Measurements from ENCODE around the gene PPARA.

GRCh38 chr22:46110215-46110614, 40.1 kb upstream of the PPARA start:
- TF ChIP-seq, protein P1, sequence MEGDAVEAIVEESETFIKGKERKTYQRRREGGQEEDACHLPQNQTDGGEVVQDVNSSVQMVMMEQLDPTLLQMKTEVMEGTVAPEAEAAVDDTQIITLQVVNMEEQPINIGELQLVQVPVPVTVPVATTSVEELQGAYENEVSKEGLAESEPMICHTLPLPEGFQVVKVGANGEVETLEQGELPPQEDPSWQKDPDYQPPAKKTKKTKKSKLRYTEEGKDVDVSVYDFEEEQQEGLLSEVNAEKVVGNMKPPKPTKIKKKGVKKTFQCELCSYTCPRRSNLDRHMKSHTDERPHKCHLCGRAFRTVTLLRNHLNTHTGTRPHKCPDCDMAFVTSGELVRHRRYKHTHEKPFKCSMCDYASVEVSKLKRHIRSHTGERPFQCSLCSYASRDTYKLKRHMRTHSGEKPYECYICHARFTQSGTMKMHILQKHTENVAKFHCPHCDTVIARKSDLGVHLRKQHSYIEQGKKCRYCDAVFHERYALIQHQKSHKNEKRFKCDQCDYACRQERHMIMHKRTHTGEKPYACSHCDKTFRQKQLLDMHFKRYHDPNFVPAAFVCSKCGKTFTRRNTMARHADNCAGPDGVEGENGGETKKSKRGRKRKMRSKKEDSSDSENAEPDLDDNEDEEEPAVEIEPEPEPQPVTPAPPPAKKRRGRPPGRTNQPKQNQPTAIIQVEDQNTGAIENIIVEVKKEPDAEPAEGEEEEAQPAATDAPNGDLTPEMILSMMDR (IDR thresholded peaks at IDR 0.05), result no peak
- no peak for TF ChIP-seq GATA2 (CRISPR knock-in tag; IDR thresholded peaks at IDR 0.05)
- TF ChIP-seq, protein P2, sequence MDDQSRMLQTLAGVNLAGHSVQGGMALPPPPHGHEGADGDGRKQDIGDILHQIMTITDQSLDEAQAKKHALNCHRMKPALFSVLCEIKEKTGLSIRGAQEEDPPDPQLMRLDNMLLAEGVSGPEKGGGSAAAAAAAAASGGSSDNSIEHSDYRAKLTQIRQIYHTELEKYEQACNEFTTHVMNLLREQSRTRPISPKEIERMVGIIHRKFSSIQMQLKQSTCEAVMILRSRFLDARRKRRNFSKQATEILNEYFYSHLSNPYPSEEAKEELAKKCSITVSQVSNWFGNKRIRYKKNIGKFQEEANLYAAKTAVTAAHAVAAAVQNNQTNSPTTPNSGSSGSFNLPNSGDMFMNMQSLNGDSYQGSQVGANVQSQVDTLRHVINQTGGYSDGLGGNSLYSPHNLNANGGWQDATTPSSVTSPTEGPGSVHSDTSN (IDR thresholded peaks at IDR 0.05), result peak; percentile 13; the same call in 1 of the 2 replicates
